ENCODE data around the gene SART3.

GRCh38 chr12:108518101-108518715, 42.8 kb downstream of the SART3 start:
- TF ChIP-seq CTCF (conservative IDR thresholded peaks at IDR 0.05; ENCODE audit: low read depth, low read length) (no peak), CEBPB (IDR thresholded peaks at IDR 0.05; ENCODE audit: low read depth, low read length) (no peak), RFX5 (IDR thresholded peaks at IDR 0.05; ENCODE audit: low read depth, low read length) (no peak)

All from IMR-90 (cell line).